ENCODE measurements around the gene STARD5. TPM values are rescaled to one million over a fixed set of nuclear protein-coding genes. Genes with fewer than 3 reads are reported as not detected.

STARD5 gene
- total RNA-seq, 4 donors from 2014 or later = 1.3 to 6.7 (median 4.1) TPM

DNA sequence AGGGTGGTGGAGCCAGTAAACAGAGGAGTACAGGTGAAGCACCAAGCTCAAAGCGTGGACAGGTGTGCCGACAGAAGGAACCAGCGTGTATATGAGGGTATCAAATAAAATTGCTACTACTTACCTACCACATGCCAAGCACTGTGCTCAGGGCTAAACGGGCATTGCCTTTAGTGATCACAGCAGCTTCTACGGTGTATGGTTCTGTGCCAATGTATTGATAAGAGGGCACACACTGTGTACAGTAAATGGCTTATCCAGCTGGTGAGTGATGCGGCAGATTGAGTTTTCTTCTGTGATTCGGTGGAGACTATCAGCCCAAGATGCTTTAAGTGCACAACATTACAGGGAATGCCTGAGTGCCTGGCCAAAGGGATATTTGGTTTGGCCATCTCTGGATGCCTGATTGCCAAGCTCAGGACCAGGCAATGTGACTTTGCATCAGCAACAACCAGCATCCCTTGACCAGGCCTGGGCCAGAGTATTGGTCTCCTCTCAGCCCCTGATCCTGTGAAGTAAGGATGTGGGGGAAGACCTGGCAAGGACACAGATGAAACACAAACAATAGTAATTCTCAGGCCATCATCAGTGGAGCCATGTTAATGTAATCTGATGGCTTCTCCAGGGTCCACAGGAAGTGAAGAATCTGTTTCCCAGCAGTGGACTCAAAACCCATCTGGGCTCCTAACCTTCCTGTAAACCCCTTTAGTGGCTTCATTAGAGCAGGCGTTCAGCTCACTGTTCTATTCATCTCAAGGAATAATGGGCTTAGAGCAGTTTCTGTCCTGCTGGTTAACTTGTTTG is 14.1 kb downstream of the STARD5 start:
- Histone ChIP-seq H3K9me3 (no peaks in the 10 kb centered on the region), H3K27ac (no peak overlapping the region), H3K4me3 (no peak overlapping the region), H3K36me3 (peaks cover 0 to 71% of the 10 kb centered on the region in 2 donors), H3K4me1 (peaks cover 0 to 26% (median 17%) of the 10 kb centered on the region in 3 donors), H3K27me3 (no peaks in the 10 kb centered on the region)
- TF ChIP-seq POLR2AphosphoS5 (IDR thresholded peaks at IDR 0.05) (no peak), POLR2A (IDR thresholded peaks at IDR 0.05) (no peak), EP300 (IDR thresholded peaks at IDR 0.05) (no peak)
- TF ChIP-seq, protein P1, sequence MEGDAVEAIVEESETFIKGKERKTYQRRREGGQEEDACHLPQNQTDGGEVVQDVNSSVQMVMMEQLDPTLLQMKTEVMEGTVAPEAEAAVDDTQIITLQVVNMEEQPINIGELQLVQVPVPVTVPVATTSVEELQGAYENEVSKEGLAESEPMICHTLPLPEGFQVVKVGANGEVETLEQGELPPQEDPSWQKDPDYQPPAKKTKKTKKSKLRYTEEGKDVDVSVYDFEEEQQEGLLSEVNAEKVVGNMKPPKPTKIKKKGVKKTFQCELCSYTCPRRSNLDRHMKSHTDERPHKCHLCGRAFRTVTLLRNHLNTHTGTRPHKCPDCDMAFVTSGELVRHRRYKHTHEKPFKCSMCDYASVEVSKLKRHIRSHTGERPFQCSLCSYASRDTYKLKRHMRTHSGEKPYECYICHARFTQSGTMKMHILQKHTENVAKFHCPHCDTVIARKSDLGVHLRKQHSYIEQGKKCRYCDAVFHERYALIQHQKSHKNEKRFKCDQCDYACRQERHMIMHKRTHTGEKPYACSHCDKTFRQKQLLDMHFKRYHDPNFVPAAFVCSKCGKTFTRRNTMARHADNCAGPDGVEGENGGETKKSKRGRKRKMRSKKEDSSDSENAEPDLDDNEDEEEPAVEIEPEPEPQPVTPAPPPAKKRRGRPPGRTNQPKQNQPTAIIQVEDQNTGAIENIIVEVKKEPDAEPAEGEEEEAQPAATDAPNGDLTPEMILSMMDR (IDR thresholded peaks at IDR 0.05) = no peak
- ATAC-seq = no peak
- WGBS, 2 donors (ENCODE audit: low coverage in 1 of 2) = 87 to 92% methylated on average over 3 to 7 of the region's 8 CpGs

DNA sequence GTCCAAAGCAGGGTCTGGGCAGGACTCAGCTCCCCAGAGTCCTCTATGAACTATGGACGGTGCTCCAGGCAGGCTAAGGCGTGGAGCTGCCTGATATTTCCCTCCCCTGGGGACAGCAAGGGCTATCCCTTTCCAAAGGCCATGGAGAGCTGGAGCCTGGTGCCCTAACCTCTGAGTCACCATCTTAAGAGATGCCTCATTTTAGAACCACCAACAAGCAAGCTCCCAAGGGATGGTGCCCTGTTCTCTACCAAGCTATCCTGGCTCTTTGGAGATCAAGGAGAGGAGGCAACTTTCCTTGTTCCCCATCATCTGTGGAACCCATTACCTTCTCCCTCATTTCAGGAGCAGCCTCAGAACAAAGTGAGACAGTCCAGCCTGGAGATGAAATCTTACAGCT is 15.7 kb downstream of the STARD5 start:
- no peak overlapping the region for H3K27ac ChIP-seq
- WGBS, 2 donors (ENCODE audit: low coverage in 1 of 2) = no CpG with 5 or more reads among the region's 2 CpGs
- H3K27me3 ChIP-seq = no peaks in the 10 kb centered on the region
- no peak for ATAC-seq
- TF ChIP-seq POLR2A (IDR thresholded peaks at IDR 0.05) (no peak), POLR2AphosphoS5 (IDR thresholded peaks at IDR 0.05) (no peak), EP300 (IDR thresholded peaks at IDR 0.05) (no peak)
- TF ChIP-seq, protein P1 (IDR thresholded peaks at IDR 0.05) = no peak
- no peaks in the 10 kb centered on the region for H3K9me3 ChIP-seq
- no peak overlapping the region for H3K4me3 ChIP-seq
- peaks cover 0 to 75% of the 10 kb centered on the region in 2 donors for H3K36me3 ChIP-seq
- peaks cover 0 to 29% (median 16%) of the 10 kb centered on the region in 3 donors for H3K4me1 ChIP-seq

DNA sequence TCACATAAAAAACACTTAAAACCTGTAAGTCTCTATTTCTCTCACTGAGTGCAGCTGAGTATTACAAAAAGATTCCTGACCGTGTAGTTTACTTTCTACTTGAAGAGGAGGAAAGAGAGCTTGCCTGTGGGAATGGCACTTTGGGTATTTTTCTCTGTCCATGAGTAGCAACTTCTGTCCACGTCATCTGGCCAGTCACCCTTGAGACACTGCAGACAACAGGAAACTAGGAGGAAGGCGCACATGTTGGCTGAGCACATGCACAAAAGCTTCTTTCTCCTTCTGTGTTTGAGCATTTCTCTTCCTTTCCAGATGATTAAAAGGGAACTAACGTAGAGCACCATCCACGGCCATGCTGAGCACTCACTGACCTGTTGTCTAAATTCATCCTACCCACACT is 19.7 kb downstream of the STARD5 start:
- no peaks in the 10 kb centered on the region for H3K9me3 ChIP-seq
- peak overlapping the region in 2 of 4 donors; percentile 30 to 51 for H3K27ac ChIP-seq
- 45 to 70% methylated on average over 4 to 5 of the region's 5 CpGs for WGBS, 2 donors (ENCODE audit: low coverage in 1 of 2)
- peak; percentile 32 for ATAC-seq
- H3K27me3 ChIP-seq = no peaks in the 10 kb centered on the region
- H3K4me3 ChIP-seq = no peak overlapping the region
- peaks cover 0 to 8% (median 0%) of the 10 kb centered on the region in 3 donors for H3K4me1 ChIP-seq
- TF ChIP-seq, protein P1 (IDR thresholded peaks at IDR 0.05) = no peak
- TF ChIP-seq POLR2A (IDR thresholded peaks at IDR 0.05) (no peak), EP300 (IDR thresholded peaks at IDR 0.05) (no peak), POLR2AphosphoS5 (IDR thresholded peaks at IDR 0.05) (no peak)
- H3K36me3 ChIP-seq = peaks cover 0 to 84% of the 10 kb centered on the region in 2 donors

DNA sequence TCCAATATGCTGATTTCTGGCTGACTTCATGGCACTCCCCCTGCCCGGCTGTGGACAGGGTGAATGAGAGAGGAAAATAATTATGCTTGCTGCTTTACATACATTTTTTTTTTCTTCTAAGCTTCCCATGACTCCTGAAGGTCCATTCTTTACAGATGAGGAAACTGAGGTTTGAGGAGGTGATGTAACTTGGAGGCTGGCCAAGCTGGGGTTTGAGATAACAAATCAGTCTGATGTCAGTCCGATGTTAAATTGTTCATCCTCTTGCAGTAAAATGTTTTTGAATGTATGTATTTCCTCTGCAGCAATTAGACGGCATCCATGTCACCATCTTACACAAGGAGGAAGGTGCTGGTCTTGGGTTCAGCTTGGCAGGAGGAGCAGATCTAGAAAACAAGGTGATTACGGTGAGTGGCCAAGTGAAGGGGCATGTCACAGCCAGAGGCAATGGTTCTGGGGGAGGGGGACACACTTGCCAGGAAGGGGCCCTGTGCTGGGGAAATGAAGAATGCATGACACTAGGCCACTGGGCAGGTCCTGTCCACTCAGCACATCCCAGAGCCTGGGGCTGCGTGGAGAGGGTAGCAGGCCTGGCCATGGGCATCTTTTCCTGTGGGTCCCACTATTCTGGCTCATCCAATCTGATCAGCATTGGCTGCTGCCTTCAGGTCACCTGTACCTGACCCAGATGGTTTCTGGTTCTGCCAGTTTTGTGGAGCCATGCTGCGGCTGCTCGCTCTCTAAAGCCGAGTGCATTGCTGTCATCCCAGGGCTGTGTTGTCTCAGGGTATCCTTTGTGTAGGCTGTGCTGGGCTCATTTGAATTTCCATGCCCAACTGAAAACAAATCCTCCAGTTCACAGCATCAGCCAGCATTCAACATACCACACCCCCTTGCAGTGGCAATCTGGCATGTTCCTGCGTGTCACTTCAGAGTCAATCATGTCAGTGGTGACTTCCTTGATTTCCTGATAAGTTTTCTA is 20.4 kb downstream of the STARD5 start:
- peak overlapping the region in 3 of 4 donors; percentile 30 to 51 (median 32) for H3K27ac ChIP-seq
- H3K27me3 ChIP-seq = no peaks in the 10 kb centered on the region
- H3K9me3 ChIP-seq = no peaks in the 10 kb centered on the region
- H3K4me3 ChIP-seq = no peak overlapping the region
- H3K4me1 ChIP-seq = peaks cover 0 to 8% (median 0%) of the 10 kb centered on the region in 3 donors
- TF ChIP-seq POLR2AphosphoS5 (IDR thresholded peaks at IDR 0.05) = no peak
- no peak for TF ChIP-seq EP300 (IDR thresholded peaks at IDR 0.05)
- TF ChIP-seq POLR2A (IDR thresholded peaks at IDR 0.05) = no peak
- TF ChIP-seq, protein P1 (IDR thresholded peaks at IDR 0.05) = no peak
- ATAC-seq = no peak
- peaks cover 0 to 80% of the 10 kb centered on the region in 2 donors for H3K36me3 ChIP-seq
- 80 to 82% methylated on average over 4 to 5 of the region's 9 CpGs for WGBS, 2 donors (ENCODE audit: low coverage in 1 of 2)
